WTC11 (cell line): ENCODE measurements around the gene EGR4. TPM values are rescaled to one million over a fixed set of nuclear protein-coding genes. Genes with fewer than 3 reads are reported as not detected.

Source experiments
- ATAC-seq: fragments of 200-7000 bp; cut with Tn5 transposase; 2 replicates; pipeline ENCODE4 v1.10.0; 2021; ENCODE audit warnings: mild to moderate bottlenecking, moderate library complexity
- CTCF ChIA-PET: fragments of 300-600 bp; sonication (Branson Sonifier 250); formaldehyde crosslinking; loops from one replicate; lab custom pipeline; 2021; ENCODE audit warnings: antibody characterized with exemption; lab: Charles Lee
- POLR2A ChIA-PET: fragments of 350-600 bp; sonication (Branson Sonifier 250); formaldehyde crosslinking; loops from one replicate; lab custom pipeline; 2021; ENCODE audit warnings: antibody characterized with exemption; lab: Charles Lee
- DNase-seq: peaks from one replicate; pipeline ENCODE4 v3.0.0; 2021; ENCODE audit warnings: low spot score
- H3K27ac Mint-ChIP-seq: 2 replicates; pipeline ENCODE4 v1.8.0; 2021; ENCODE audit warnings: mixed read lengths
- H3K27me3 Mint-ChIP-seq: 2 replicates; pipeline ENCODE4 v1.8.0; 2021; ENCODE audit warnings: low read depth, mild to moderate bottlenecking, moderate library complexity, mixed read lengths
- H3K36me3 Mint-ChIP-seq: 2 replicates; pipeline ENCODE4 v1.8.0; 2021; ENCODE audit warnings: mixed read lengths
- H3K4me1 Mint-ChIP-seq: 2 replicates; pipeline ENCODE4 v1.8.0; 2022; ENCODE audit warnings: mixed read lengths
- H3K4me3 Mint-ChIP-seq: 2 replicates; pipeline ENCODE4 v1.8.0; 2021; ENCODE audit warnings: mild to moderate bottlenecking, moderate library complexity, mixed read lengths
- H3K9me3 Mint-ChIP-seq: 2 replicates; pipeline ENCODE4 v1.8.0; 2021; ENCODE audit warnings: mixed read lengths
- CBFB ChIP-seq: sonication (generic); formaldehyde crosslinking; IDR thresholded peaks from 2 replicates; pipeline ENCODE4 v1.8.1; 2022; ENCODE audit warnings: mild to moderate bottlenecking, low read depth, missing genetic modification reagents
- EMX1 ChIP-seq: fragments of 250-450 bp; sonication (Bioruptor Pico); IDR thresholded peaks from 2 replicates; pipeline ENCODE4 v1.8.0; 2021; ENCODE audit warnings: mild to moderate bottlenecking
- ESRRA ChIP-seq: sonication (generic); formaldehyde crosslinking; IDR thresholded peaks from 2 replicates; pipeline ENCODE4 v1.8.1; 2022; ENCODE audit warnings: mild to moderate bottlenecking, missing genetic modification reagents, borderline replicate concordance
- ETV6 ChIP-seq: sonication (generic); formaldehyde crosslinking; IDR thresholded peaks from 2 replicates; pipeline ENCODE4 v1.8.1; 2022; ENCODE audit warnings: mild to moderate bottlenecking, missing genetic modification reagents
- FOXK1 ChIP-seq: sonication (generic); formaldehyde crosslinking; IDR thresholded peaks from 2 replicates; pipeline ENCODE4 v1.8.0; 2022; ENCODE audit warnings: mild to moderate bottlenecking, moderate library complexity, missing genetic modification reagents
- HMGXB4 ChIP-seq: sonication (generic); formaldehyde crosslinking; IDR thresholded peaks from 2 replicates; pipeline ENCODE4 v1.8.1; 2023; ENCODE audit warnings: mild to moderate bottlenecking, moderate library complexity, missing genetic modification reagents
- JUN ChIP-seq: sonication (generic); formaldehyde crosslinking; IDR thresholded peaks from 2 replicates; pipeline ENCODE4 v1.8.0; 2023; ENCODE audit warnings: mild to moderate bottlenecking, missing genetic modification reagents
- KAT7 ChIP-seq: sonication (generic); formaldehyde crosslinking; IDR thresholded peaks from 2 replicates; pipeline ENCODE4 v1.8.1; 2023; ENCODE audit warnings: missing genetic modification reagents, mild to moderate bottlenecking, borderline replicate concordance
- MYBL2 ChIP-seq: sonication (generic); formaldehyde crosslinking; IDR thresholded peaks from 2 replicates; pipeline ENCODE4 v1.8.1; 2023; ENCODE audit warnings: mild to moderate bottlenecking, moderate library complexity, missing genetic modification reagents
- NFATC4 ChIP-seq: fragments of 250-450 bp; sonication (Bioruptor Pico); IDR thresholded peaks from 2 replicates; pipeline ENCODE4 v1.9.0; 2021; ENCODE audit warnings: mild to moderate bottlenecking
- NFE2L1 ChIP-seq: sonication (generic); formaldehyde crosslinking; IDR thresholded peaks from 2 replicates; pipeline ENCODE4 v1.8.1; 2023; ENCODE audit warnings: missing genetic modification reagents
- PRRX2 ChIP-seq: fragments of 250-450 bp; sonication (Bioruptor Pico); IDR thresholded peaks from 2 replicates; pipeline ENCODE4 v1.8.0; 2021; ENCODE audit warnings: mild to moderate bottlenecking
- RORB ChIP-seq: fragments of 250-450 bp; sonication (Bioruptor Pico); IDR thresholded peaks from 2 replicates; pipeline ENCODE4 v1.9.0; 2021; ENCODE audit warnings: mild to moderate bottlenecking
- SMAD3 ChIP-seq: sonication (generic); formaldehyde crosslinking; IDR thresholded peaks from 2 replicates; pipeline ENCODE4 v1.8.0; 2022; ENCODE audit warnings: missing genetic modification reagents, mild to moderate bottlenecking, borderline replicate concordance
- STAT6 ChIP-seq: sonication (generic); formaldehyde crosslinking; conservative IDR thresholded peaks from 2 replicates; pipeline ENCODE4 v1.8.1; 2023; ENCODE audit warnings: mild to moderate bottlenecking, low read depth, missing genetic modification reagents, moderate library complexity
- TCF7 ChIP-seq: sonication (generic); formaldehyde crosslinking; IDR thresholded peaks from 2 replicates; pipeline ENCODE4 v1.8.0; 2022; ENCODE audit warnings: mild to moderate bottlenecking, low read depth, missing genetic modification reagents, moderate library complexity
- TP53 ChIP-seq: sonication (generic); formaldehyde crosslinking; IDR thresholded peaks from 2 replicates; pipeline ENCODE4 v1.8.1; 2023; ENCODE audit warnings: mild to moderate bottlenecking, missing genetic modification reagents
- ZNF121 ChIP-seq: sonication (generic); formaldehyde crosslinking; IDR thresholded peaks from 2 replicates; pipeline ENCODE4 v1.8.0; 2023; ENCODE audit warnings: missing genetic modification reagents
- ZNF232 ChIP-seq: sonication (generic); formaldehyde crosslinking; IDR thresholded peaks from 2 replicates; pipeline ENCODE4 v1.8.0; 2022; ENCODE audit warnings: mild to moderate bottlenecking, missing genetic modification reagents
- ZNF263 ChIP-seq: sonication (generic); formaldehyde crosslinking; IDR thresholded peaks from 2 replicates; pipeline ENCODE4 v1.8.1; 2022; ENCODE audit warnings: low read depth, mild to moderate bottlenecking, moderate library complexity, missing genetic modification reagents
- ZNF281 ChIP-seq: sonication (generic); formaldehyde crosslinking; IDR thresholded peaks from 2 replicates; pipeline ENCODE4 v1.8.0; 2023; ENCODE audit warnings: mild to moderate bottlenecking, missing genetic modification reagents
- total RNA-seq: library from RNA; stranded (reverse); gene quantifications from 3 replicates; pipeline ENCODE4 v1.2.3, GENCODE V29; 2021
- TF ChIP-seq, protein P1 (sequence below): fragments of 250-450 bp; sonication (Bioruptor Pico); IDR thresholded peaks from 2 replicates; pipeline ENCODE4 v1.9.0; 2021; ENCODE audit warnings: mild to moderate bottlenecking
- TF ChIP-seq, protein P2 (sequence below): fragments of 250-450 bp; sonication (Bioruptor Pico); IDR thresholded peaks from 2 replicates; pipeline ENCODE4 v1.9.0; 2021; ENCODE audit warnings: mild to moderate bottlenecking, borderline replicate concordance

Gene EGR4
- total RNA-seq, 1 experiment from 2014 or later = 0.13 TPM

- no peak for ATAC-seq
- no peak overlapping the region for H3K4me3 Mint-ChIP-seq
- no peak for DNase-seq
- no peaks in the 10 kb centered on the region for H3K4me1 Mint-ChIP-seq
- TF ChIP-seq PRRX2 (CRISPR knock-in tag) (no peak), SMAD3 (CRISPR knock-in tag) (no peak), EMX1 (CRISPR knock-in tag) (no peak)
- H3K36me3 Mint-ChIP-seq = no peaks in the 10 kb centered on the region
- POLR2A ChIA-PET = no interaction called here
- H3K9me3 Mint-ChIP-seq = no peaks in the 10 kb centered on the region
- CTCF ChIA-PET = no interaction called here
- no peak overlapping the region for H3K27ac Mint-ChIP-seq
- H3K27me3 Mint-ChIP-seq = peaks cover 67% of the 10 kb centered on the region
These were observed 7.6 kb upstream of the EGR4 start for GRCh38 chr2:73300926-73301325.

GRCh38 chr2:73297586-73297985 is 4.2 kb upstream of the EGR4 start:
- Mint-ChIP-seq H3K36me3 (no peaks in the 10 kb centered on the region), H3K4me1 (no peaks in the 10 kb centered on the region), H3K9me3 (no peaks in the 10 kb centered on the region), H3K27me3 (peaks cover 87% of the 10 kb centered on the region), H3K4me3 (no peak overlapping the region), H3K27ac (no peak overlapping the region)
- ChIA-PET POLR2A (no interaction called here), CTCF (no interaction called here)
- TF ChIP-seq JUN (CRISPR knock-in tag) (no peak), STAT6 (CRISPR knock-in tag) (no peak), CBFB (CRISPR knock-in tag) (no peak), TP53 (no peak), FOXK1 (no peak), ZNF263 (CRISPR knock-in tag) (no peak), RORB (CRISPR knock-in tag) (no peak), MYBL2 (CRISPR knock-in tag) (no peak), EMX1 (CRISPR knock-in tag) (no peak), KAT7 (CRISPR knock-in tag) (no peak), NFATC4 (CRISPR knock-in tag) (no peak), ESRRA (CRISPR knock-in tag) (no peak), ZNF232 (no peak)
- DNase-seq (peak; percentile 22), ATAC-seq (no peak)

DNA sequence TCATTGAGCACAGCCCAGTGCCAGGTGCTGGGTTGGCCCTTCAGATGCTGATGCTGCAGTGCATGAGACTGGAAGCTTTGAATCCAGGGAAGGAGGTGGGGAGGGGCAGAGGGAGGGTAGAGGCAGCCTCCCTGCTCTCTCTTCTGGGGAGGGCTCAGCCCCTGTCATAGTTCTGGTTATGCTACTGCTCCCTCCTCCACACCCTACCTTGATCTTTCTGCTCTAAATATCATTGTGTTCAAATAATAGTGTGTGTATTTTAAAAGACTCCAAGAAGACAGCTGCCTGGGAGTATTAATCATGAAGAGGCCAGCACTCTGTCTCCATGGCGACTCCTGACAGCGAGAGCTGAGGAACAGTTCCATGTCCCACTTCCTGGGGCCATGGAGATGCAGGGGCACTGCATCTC is 3.8 kb upstream of the EGR4 start:
- ChIA-PET POLR2A (no interaction called here), CTCF (interaction anchor here (1.3 kb wide), 1 partner anchor 11 kb away, joined by 3 read pairs; no protein-coding TSS in a partner anchor)
- peaks cover 87% of the 10 kb centered on the region for H3K27me3 Mint-ChIP-seq
- no peak for ATAC-seq
- no peak for DNase-seq
- no peaks in the 10 kb centered on the region for H3K9me3 Mint-ChIP-seq
- H3K4me1 Mint-ChIP-seq = no peaks in the 10 kb centered on the region
- H3K4me3 Mint-ChIP-seq = no peak overlapping the region
- H3K27ac Mint-ChIP-seq = no peak overlapping the region
- H3K36me3 Mint-ChIP-seq = no peaks in the 10 kb centered on the region
- TF ChIP-seq TCF7 (CRISPR knock-in tag) (no peak), HMGXB4 (CRISPR knock-in tag) (no peak), ZNF121 (CRISPR knock-in tag) (no peak), ZNF281 (CRISPR knock-in tag) (no peak), NFE2L1 (CRISPR knock-in tag) (no peak), ETV6 (no peak)
- TF ChIP-seq, protein P1, sequence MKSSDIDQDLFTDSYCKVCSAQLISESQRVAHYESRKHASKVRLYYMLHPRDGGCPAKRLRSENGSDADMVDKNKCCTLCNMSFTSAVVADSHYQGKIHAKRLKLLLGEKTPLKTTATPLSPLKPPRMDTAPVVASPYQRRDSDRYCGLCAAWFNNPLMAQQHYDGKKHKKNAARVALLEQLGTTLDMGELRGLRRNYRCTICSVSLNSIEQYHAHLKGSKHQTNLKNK (CRISPR knock-in tag) = no peak
- TF ChIP-seq, protein P2, sequence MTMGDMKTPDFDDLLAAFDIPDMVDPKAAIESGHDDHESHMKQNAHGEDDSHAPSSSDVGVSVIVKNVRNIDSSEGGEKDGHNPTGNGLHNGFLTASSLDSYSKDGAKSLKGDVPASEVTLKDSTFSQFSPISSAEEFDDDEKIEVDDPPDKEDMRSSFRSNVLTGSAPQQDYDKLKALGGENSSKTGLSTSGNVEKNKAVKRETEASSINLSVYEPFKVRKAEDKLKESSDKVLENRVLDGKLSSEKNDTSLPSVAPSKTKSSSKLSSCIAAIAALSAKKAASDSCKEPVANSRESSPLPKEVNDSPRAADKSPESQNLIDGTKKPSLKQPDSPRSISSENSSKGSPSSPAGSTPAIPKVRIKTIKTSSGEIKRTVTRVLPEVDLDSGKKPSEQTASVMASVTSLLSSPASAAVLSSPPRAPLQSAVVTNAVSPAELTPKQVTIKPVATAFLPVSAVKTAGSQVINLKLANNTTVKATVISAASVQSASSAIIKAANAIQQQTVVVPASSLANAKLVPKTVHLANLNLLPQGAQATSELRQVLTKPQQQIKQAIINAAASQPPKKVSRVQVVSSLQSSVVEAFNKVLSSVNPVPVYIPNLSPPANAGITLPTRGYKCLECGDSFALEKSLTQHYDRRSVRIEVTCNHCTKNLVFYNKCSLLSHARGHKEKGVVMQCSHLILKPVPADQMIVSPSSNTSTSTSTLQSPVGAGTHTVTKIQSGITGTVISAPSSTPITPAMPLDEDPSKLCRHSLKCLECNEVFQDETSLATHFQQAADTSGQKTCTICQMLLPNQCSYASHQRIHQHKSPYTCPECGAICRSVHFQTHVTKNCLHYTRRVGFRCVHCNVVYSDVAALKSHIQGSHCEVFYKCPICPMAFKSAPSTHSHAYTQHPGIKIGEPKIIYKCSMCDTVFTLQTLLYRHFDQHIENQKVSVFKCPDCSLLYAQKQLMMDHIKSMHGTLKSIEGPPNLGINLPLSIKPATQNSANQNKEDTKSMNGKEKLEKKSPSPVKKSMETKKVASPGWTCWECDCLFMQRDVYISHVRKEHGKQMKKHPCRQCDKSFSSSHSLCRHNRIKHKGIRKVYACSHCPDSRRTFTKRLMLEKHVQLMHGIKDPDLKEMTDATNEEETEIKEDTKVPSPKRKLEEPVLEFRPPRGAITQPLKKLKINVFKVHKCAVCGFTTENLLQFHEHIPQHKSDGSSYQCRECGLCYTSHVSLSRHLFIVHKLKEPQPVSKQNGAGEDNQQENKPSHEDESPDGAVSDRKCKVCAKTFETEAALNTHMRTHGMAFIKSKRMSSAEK (CRISPR knock-in tag) = no peak
